ENCODE measurements around the gene EFCAB12. TPM values are rescaled to one million over a fixed set of nuclear protein-coding genes. Genes with fewer than 3 reads are reported as not detected.

EFCAB12 gene
- total RNA-seq, 3 donors from 2014 or later, result 0.32 to 1.3 (median 1.0) TPM

GRCh38 chr3:129352650-129353588 lies 75.5 kb downstream of the EFCAB12 start:
- Histone ChIP-seq H3K27ac (peak overlapping the region in 1 of 2 donors; percentile 32), H3K36me3 (no peaks in the 10 kb centered on the region), H3K27me3 (no peaks in the 10 kb centered on the region), H3K4me1 (no peaks in the 10 kb centered on the region), H3K4me3 (no peak overlapping the region), H3K9me3 (no peaks in the 10 kb centered on the region)
- TF ChIP-seq POLR2AphosphoS5 (IDR thresholded peaks at IDR 0.05) (peak in 1 of 3 donors; percentile 15), CTCF (IDR thresholded peaks at IDR 0.05) (no peak), POLR2A (IDR thresholded peaks at IDR 0.05) (no peak)
- intact Hi-C loops (cut with DNase I; ENCODE audit: low total_unique reads), result no loop called here
- DNase-seq (ENCODE audit: low spot score in 2 of 2), result no peak

- peak overlapping the region in 1 of 2 donors; percentile 32 for H3K27ac ChIP-seq
- TF ChIP-seq CTCF (IDR thresholded peaks at IDR 0.05), result no peak
- H3K27me3 ChIP-seq, result no peaks in the 10 kb centered on the region
- no peaks in the 10 kb centered on the region for H3K9me3 ChIP-seq
- no peak for DNase-seq (ENCODE audit: low spot score in 2 of 2)
- no peaks in the 10 kb centered on the region for H3K4me1 ChIP-seq
- no peak overlapping the region for H3K4me3 ChIP-seq
- H3K36me3 ChIP-seq, result no peaks in the 10 kb centered on the region
- intact Hi-C loops (cut with DNase I; ENCODE audit: low total_unique reads), result no loop called here
Measured at GRCh38 chr3:129352045-129352444, 76.4 kb downstream of the EFCAB12 start.

Other genes starting within 250 kb of the EFCAB12 start
- 100 to 1,000 TPM; 384 to 521 (median 495) TPM for gene CNBP, start 244.7 kb downstream of the EFCAB12 start, total RNA-seq
- gene COPG1, start 179.0 kb downstream of the EFCAB12 start, total RNA-seq, result 100 to 1,000 TPM in 2 of 3 donors, 10 to 100 TPM in 1; 82.6 to 121 (median 102) TPM
- 10 to 100 TPM; 32.3 to 40.5 (median 32.8) TPM for gene HMCES, start 149.8 kb downstream of the EFCAB12 start, total RNA-seq
- gene MBD4, start 11.3 kb upstream of the EFCAB12 start, total RNA-seq, result 10 to 100 TPM; 29.8 to 41.6 (median 37.7) TPM
- gene IFT122, start 11.6 kb upstream of the EFCAB12 start, total RNA-seq, result 10 to 100 TPM; 43.2 to 60.6 (median 45.8) TPM
- under 1 TPM in 1 of 3 donors, not detected in 2; 0.15 TPM for gene RHO, start 100.0 kb upstream of the EFCAB12 start, total RNA-seq
- gene H1-8, start 114.5 kb upstream of the EFCAB12 start, total RNA-seq, result not detected
- 100 to 1,000 TPM in 2 of 3 donors, 10 to 100 TPM in 1; 53.6 to 187 (median 118) TPM for gene PLXND1, start 178.0 kb upstream of the EFCAB12 start, total RNA-seq